Loucy (cell line): ENCODE data around the gene PCSK5.

Source experiments
- EZH2phosphoT487 ChIP-seq: fragments of 200-600 bp; IDR thresholded peaks from 2 replicates; pipeline ENCODE4 v1.6.1; 2018; ENCODE audit warnings: antibody characterized with exemption, mild to moderate bottlenecking, moderate library complexity, borderline replicate concordance
- TF ChIP-seq, protein P1 (sequence below): fragments of 200-600 bp; sonication (generic); conservative IDR thresholded peaks from 2 replicates; pipeline ENCODE4 v1.5.1; 2014; ENCODE audit warnings: mild to moderate bottlenecking, antibody characterized with exemption, low read length

DNA sequence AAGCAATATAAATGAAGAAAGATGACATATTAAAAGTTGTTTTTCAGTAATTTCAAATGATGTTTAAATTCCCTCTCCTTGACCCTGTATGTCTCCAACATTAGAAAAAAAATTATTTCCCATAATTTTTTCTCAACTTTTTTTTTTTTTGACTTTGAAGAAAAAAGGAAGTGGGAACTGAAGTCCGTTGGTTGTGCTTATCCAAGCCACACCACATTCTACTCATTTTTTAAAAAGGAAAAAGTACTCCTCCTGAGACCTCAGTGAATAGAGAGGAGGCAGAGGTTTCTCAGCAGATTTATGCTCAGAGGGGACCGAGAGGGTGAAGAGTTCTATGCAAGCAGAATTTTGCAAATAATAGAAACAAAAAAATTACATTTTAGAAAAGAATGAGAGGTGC, 123.3 kb downstream of the PCSK5 start:
- TF ChIP-seq, protein P1, sequence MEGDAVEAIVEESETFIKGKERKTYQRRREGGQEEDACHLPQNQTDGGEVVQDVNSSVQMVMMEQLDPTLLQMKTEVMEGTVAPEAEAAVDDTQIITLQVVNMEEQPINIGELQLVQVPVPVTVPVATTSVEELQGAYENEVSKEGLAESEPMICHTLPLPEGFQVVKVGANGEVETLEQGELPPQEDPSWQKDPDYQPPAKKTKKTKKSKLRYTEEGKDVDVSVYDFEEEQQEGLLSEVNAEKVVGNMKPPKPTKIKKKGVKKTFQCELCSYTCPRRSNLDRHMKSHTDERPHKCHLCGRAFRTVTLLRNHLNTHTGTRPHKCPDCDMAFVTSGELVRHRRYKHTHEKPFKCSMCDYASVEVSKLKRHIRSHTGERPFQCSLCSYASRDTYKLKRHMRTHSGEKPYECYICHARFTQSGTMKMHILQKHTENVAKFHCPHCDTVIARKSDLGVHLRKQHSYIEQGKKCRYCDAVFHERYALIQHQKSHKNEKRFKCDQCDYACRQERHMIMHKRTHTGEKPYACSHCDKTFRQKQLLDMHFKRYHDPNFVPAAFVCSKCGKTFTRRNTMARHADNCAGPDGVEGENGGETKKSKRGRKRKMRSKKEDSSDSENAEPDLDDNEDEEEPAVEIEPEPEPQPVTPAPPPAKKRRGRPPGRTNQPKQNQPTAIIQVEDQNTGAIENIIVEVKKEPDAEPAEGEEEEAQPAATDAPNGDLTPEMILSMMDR: no peak
- no peak for TF ChIP-seq EZH2phosphoT487
